Measurements from ENCODE around the gene MUSTN1. TPM values are rescaled to one million over a fixed set of nuclear protein-coding genes. Genes with fewer than 3 reads are reported as not detected.

The MUSTN1 gene
- total RNA-seq, 2 experiments from 2014 or later, result 0.57 TPM; not detected in 1

DNA sequence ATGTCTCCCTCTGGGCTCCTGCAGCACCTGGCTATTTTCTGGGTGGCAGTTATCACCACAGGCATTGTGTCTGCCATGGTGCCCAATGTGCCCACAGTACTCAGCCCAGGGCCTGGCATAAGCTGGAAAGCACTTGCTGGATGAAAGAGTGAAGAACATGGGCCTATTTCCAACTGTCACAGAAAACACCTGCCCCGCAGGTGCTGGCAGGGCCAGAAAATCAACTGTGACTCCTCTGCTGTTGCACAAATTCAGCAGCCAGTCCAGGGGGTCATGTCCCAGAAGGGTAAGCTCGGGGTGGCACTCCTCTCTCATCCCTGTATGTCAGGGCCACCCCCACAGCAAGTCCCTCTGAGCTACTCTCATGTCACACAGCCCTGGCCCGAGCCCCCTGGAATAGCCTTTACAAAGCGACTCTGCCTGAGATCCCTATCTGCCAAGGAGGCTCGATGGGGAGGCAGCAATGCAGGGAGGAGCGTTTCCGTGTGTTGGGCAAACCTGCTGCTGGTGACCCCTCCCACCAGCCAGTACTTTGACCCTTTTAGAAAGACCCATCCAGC, 23.3 kb downstream of the MUSTN1 start:
- no peak overlapping the region for H3K27ac Mint-ChIP-seq
- no peaks in the 10 kb centered on the region for H3K36me3 Mint-ChIP-seq (ENCODE audit: low read depth)
- H3K4me1 Mint-ChIP-seq (ENCODE audit: low read depth), result peaks cover 4% of the 10 kb centered on the region
- intact Hi-C loops (cut with micrococcal nuclease), result no loop called here
- CTCF ChIA-PET, result interaction anchor here (1.3 to 1.8 kb wide), 2 partner anchors 10 to 13 kb away, joined by 4 to 6 read pairs; no protein-coding TSS in a partner anchor
- H3K9me3 Mint-ChIP-seq, result no peaks in the 10 kb centered on the region
- H3K4me3 Mint-ChIP-seq, result no peak overlapping the region
- H3K27me3 Mint-ChIP-seq (ENCODE audit: low read depth), result no peaks in the 10 kb centered on the region
- DNase-seq, result no peak

DNA sequence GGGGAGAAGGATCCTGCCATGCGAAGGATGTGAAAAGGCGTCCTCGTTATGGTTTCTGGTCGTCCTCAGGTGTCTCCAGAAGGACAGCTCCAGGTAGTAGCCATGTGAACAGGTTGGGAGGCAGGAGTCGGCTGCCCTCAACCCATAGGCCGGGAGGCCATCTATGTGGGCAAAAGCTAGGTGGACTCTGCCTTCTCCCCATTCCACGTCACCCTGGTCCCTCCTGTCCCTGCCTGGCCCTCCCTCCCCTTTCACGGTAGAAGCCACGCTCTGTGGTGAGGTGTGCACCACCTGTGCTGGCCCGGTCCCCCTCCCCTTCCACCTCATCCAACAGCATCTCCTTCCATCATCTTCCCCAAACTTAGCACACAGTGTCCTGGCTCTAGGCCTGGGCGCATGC, 23.9 kb downstream of the MUSTN1 start:
- CTCF ChIA-PET, result interaction anchor here (1.8 kb wide), 1 partner anchor 10 kb away, joined by 6 read pairs; no protein-coding TSS in a partner anchor
- no peaks in the 10 kb centered on the region for H3K27me3 Mint-ChIP-seq (ENCODE audit: low read depth)
- no peaks in the 10 kb centered on the region for H3K9me3 Mint-ChIP-seq
- no peaks in the 10 kb centered on the region for H3K36me3 Mint-ChIP-seq (ENCODE audit: low read depth)
- intact Hi-C loops (cut with micrococcal nuclease), result no loop called here
- H3K27ac Mint-ChIP-seq, result no peak overlapping the region
- no peak for DNase-seq
- H3K4me3 Mint-ChIP-seq, result no peak overlapping the region
- H3K4me1 Mint-ChIP-seq (ENCODE audit: low read depth), result peaks cover 4% of the 10 kb centered on the region

DNA sequence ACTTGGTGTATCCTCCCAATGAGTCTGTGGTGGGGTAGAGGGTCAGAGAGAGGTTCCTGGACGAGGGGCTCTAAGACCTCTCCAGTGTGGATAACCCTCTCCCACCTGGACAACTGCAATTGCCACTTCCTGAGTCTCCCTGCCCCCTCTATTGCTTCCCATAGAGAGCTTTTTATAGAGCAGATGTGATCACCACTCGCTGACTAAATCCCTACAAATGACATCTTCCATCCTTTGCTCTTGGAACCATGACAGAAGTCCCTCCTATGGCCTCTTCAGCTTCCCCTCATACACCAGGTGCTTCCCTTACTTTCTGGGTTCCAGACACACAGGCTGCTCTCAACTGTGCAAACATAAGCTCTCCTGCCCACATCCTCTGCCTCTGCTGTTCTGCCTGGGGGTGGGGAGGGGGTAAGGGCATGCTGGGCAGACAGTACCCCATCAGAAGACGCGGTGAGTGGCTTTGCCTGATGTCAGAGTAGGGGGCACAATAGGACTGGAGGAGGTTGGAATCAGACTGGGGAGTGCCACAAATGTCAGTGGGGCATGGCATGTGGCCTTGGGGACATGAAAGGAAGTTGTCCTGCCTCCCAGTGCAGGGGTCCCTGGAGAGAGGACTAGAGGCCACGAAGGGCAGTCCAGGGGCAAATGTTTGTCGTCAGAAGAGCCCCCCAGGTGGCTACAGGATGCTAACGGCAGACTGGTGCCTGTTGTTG, 25.0 kb downstream of the MUSTN1 start:
- H3K27ac Mint-ChIP-seq, result no peak overlapping the region
- no peaks in the 10 kb centered on the region for H3K36me3 Mint-ChIP-seq (ENCODE audit: low read depth)
- no peaks in the 10 kb centered on the region for H3K9me3 Mint-ChIP-seq
- no peak for DNase-seq
- no peak overlapping the region for H3K4me3 Mint-ChIP-seq
- intact Hi-C loops (cut with micrococcal nuclease), result no loop called here
- H3K27me3 Mint-ChIP-seq (ENCODE audit: low read depth), result no peaks in the 10 kb centered on the region
- CTCF ChIA-PET, result no interaction called here
- H3K4me1 Mint-ChIP-seq (ENCODE audit: low read depth), result peaks cover 4% of the 10 kb centered on the region

DNA sequence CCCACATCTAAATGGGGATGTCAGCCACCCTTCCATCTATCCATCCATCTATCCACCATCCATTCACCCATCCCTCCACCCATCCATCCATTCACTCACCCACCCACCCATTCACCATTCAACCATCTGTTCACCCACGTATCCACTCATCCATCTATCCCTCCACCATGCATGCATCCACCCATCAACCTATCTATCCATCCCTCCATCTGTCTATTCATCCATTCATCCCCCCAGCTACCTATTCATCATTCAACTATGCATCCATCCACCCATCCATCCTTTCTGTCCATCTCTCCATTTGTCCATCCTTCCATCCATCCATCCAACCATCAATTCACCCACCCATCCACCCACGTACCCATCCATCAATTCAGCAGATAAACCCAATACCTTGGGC, 25.7 kb downstream of the MUSTN1 start:
- no peak for DNase-seq
- H3K9me3 Mint-ChIP-seq, result no peaks in the 10 kb centered on the region
- H3K27ac Mint-ChIP-seq, result no peak overlapping the region
- intact Hi-C loops (cut with micrococcal nuclease), result no loop called here
- CTCF ChIA-PET, result interaction anchor here (0.6 to 0.8 kb wide), 2 partner anchors 11 to 445 kb away, joined by 3 to 4 read pairs; no protein-coding TSS in a partner anchor
- H3K27me3 Mint-ChIP-seq (ENCODE audit: low read depth), result no peaks in the 10 kb centered on the region
- no peak overlapping the region for H3K4me3 Mint-ChIP-seq
- no peaks in the 10 kb centered on the region for H3K36me3 Mint-ChIP-seq (ENCODE audit: low read depth)
- H3K4me1 Mint-ChIP-seq (ENCODE audit: low read depth), result peaks cover 4% of the 10 kb centered on the region

DNA sequence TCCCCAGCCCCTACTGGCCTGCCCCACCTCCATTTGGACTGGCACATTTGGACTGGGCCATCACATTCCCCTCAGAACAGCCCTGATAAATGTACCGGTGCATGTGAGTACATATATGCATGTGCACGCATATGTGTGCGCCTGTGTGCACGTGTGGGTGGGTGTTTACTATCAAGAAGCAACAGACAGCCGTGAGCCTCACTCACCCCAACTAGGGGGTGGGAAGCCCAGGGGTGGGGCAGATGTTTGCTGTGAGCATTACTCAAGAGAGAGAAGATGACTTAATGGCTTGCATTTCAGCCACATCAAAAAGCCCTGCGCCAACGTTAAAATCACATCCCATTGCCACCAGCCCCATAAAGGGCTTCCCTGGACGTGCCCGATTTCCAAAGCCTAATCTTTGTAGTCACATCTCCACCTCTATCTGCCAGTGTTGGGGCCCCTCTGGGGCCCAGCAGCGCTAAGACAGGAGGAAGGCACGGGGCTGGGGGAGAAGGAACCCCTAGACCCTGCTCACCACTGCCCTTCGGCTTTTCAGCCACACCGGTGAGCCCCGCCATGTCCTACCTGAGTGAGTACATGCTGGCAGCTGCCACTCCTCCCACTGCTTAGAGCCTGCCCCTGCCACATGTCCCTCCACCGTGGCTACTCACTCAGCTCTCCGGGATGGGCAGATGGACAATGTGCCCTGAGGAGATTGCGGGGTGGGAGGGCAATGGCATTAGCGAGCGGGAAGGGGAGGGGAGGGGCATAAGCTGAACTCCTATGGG, 29.4 kb downstream of the MUSTN1 start:
- H3K27ac Mint-ChIP-seq, result no peak overlapping the region
- intact Hi-C loops (cut with micrococcal nuclease), result no loop called here
- no peaks in the 10 kb centered on the region for H3K9me3 Mint-ChIP-seq
- no peaks in the 10 kb centered on the region for H3K27me3 Mint-ChIP-seq (ENCODE audit: low read depth)
- CTCF ChIA-PET, result no interaction called here
- no peak overlapping the region for H3K4me3 Mint-ChIP-seq
- peaks cover 4% of the 10 kb centered on the region for H3K4me1 Mint-ChIP-seq (ENCODE audit: low read depth)
- no peaks in the 10 kb centered on the region for H3K36me3 Mint-ChIP-seq (ENCODE audit: low read depth)
- no peak for DNase-seq

DNA sequence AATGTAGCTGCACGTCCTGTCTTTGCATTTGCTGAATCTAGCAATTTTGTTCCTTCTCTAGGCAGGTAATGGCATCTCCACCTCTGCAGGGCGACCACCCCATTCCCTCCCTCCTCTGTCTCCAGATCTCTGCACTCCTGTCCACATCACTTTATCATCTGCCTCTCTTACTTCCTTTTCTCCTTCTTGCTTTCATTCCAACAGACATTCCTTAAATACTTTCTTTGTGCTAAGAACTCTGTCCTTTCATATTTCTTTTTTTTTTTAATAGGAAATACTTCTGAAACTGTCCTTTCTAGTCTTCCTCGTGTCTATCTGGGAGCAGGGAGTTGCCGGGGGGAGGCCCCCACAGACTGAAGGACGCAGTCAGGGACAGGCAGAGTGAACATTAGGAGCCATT, 33.0 kb downstream of the MUSTN1 start:
- Mint-ChIP-seq H3K9me3 (no peaks in the 10 kb centered on the region), H3K27me3 (ENCODE audit: low read depth) (no peaks in the 10 kb centered on the region), H3K36me3 (ENCODE audit: low read depth) (no peaks in the 10 kb centered on the region), H3K4me1 (ENCODE audit: low read depth) (no peaks in the 10 kb centered on the region), H3K4me3 (no peak overlapping the region), H3K27ac (no peak overlapping the region)
- intact Hi-C loops (cut with micrococcal nuclease), result no loop called here
- CTCF ChIA-PET, result interaction anchor here (0.6 kb wide), 1 partner anchor 47 kb away, joined by 3 read pairs; no protein-coding TSS in a partner anchor
- no peak for DNase-seq

DNA sequence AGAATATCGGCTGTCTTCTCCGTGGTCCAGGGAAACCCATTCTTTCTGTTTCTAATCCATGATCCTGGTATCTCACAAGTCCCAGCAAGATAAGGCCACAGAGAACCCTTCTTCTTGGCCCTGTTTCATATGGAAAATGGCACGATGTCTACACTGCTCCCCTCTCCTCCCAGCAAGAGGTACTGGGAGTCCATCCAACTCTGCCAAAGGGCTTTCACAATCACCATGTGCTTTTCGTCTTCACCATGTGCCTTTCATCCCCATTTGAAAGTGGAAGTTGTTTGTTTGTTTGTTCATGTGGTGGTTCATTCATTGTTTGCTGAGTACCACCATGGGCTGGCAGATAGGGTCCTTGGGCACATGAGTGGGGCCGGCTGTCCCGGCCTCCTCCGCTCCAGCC, 34.7 kb downstream of the MUSTN1 start:
- H3K9me3 Mint-ChIP-seq, result no peaks in the 10 kb centered on the region
- CTCF ChIA-PET, result interaction anchor here (0.6 kb wide), 1 partner anchor 21 kb away, joined by 3 read pairs; no protein-coding TSS in a partner anchor
- no peaks in the 10 kb centered on the region for H3K27me3 Mint-ChIP-seq (ENCODE audit: low read depth)
- intact Hi-C loops (cut with micrococcal nuclease), result no loop called here
- no peak overlapping the region for H3K4me3 Mint-ChIP-seq
- no peak for DNase-seq
- H3K4me1 Mint-ChIP-seq (ENCODE audit: low read depth), result no peaks in the 10 kb centered on the region
- no peaks in the 10 kb centered on the region for H3K36me3 Mint-ChIP-seq (ENCODE audit: low read depth)
- no peak overlapping the region for H3K27ac Mint-ChIP-seq

DNA sequence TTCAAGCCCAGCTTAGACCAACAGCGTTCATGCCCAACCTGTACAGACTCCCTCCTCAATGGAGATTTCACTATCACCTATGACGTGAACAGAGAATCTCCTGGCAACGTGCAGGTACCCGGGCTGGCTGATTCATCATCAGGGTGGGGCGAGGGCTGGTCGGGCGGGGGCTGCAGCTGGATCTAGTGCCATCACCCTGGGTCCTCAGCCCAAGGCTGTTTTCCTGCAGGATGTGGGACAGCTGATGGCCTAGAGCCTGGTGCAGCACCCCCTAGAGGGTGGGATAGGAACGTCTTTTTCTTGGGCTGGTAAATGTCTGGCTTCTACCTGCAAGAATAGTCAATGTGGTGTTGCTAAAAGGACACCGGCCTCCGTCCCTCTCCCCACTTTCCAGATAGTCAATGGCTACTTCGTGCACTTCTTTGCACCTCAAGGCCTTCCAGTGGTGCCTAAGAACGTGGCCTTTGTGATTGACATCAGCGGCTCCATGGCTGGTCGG, 35.8 kb downstream of the MUSTN1 start:
- Mint-ChIP-seq H3K4me3 (no peak overlapping the region), H3K4me1 (ENCODE audit: low read depth) (no peaks in the 10 kb centered on the region), H3K36me3 (ENCODE audit: low read depth) (no peaks in the 10 kb centered on the region), H3K9me3 (no peaks in the 10 kb centered on the region), H3K27me3 (ENCODE audit: low read depth) (no peaks in the 10 kb centered on the region), H3K27ac (no peak overlapping the region)
- intact Hi-C loops (cut with micrococcal nuclease), result no loop called here
- DNase-seq, result peak; percentile 36
- CTCF ChIA-PET, result interaction anchor here (0.7 to 1.3 kb wide), 7 partner anchors 10 to 186 kb away, joined by 3 to 6 read pairs (median 3); no protein-coding TSS in a partner anchor

DNA sequence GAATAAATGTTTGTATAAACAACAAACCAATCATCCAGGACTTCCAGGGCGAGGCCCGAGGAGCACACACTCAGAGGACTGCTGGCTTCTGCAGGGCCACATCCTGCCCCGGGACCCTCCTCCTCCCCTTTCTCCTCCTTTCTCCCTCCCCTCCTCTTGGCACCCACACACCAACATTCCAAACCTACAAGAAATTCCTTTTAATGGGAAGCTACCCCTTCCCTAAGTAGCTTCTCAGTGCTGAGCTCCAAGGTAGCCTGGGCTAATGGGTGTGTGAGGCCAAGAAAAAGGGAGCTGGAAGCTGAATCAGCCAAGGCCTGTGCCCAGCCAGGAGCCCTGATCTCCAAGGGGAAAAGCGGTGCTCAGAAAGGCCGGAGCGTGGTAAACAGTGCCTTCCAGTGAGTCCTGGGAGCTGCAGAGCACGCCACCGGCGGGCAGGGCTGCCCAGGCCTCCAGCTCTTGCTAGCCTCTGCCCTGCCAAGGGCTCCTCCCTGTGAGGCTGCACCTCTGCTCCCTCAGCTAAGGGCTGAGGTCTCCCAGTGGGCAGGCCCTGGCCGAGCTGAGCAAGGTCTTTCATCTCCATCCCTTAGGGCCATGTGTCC, 36.3 kb downstream of the MUSTN1 start:
- H3K4me3 Mint-ChIP-seq, result no peak overlapping the region
- H3K27ac Mint-ChIP-seq, result no peak overlapping the region
- no peaks in the 10 kb centered on the region for H3K9me3 Mint-ChIP-seq
- CTCF ChIA-PET, result interaction anchor here (0.7 to 1.3 kb wide), 8 partner anchors 10 to 186 kb away, joined by 3 to 6 read pairs (median 3); no protein-coding TSS in a partner anchor
- no peaks in the 10 kb centered on the region for H3K36me3 Mint-ChIP-seq (ENCODE audit: low read depth)
- intact Hi-C loops (cut with micrococcal nuclease), result no loop called here
- no peaks in the 10 kb centered on the region for H3K27me3 Mint-ChIP-seq (ENCODE audit: low read depth)
- no peak for DNase-seq
- H3K4me1 Mint-ChIP-seq (ENCODE audit: low read depth), result no peaks in the 10 kb centered on the region

DNA sequence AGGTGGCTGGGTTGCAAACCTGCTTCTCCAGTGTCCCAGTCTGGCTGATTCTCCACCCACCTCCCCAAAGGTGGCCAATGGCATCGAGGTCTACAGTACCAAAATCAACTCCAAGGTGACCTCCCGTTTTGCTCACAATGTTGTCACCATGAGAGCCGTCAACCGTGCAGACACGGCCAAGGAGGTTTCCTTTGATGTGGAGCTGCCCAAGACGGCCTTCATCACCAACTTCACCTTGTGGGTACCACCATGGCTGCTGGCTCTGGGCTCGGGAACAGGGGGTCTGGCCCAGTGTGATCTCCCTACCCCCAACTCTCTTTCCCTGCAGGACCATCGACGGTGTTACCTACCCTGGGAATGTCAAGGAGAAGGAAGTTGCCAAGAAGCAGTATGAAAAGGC, 38.4 kb downstream of the MUSTN1 start:
- no peaks in the 10 kb centered on the region for H3K4me1 Mint-ChIP-seq (ENCODE audit: low read depth)
- CTCF ChIA-PET, result no interaction called here
- intact Hi-C loops (cut with micrococcal nuclease), result no loop called here

DNA sequence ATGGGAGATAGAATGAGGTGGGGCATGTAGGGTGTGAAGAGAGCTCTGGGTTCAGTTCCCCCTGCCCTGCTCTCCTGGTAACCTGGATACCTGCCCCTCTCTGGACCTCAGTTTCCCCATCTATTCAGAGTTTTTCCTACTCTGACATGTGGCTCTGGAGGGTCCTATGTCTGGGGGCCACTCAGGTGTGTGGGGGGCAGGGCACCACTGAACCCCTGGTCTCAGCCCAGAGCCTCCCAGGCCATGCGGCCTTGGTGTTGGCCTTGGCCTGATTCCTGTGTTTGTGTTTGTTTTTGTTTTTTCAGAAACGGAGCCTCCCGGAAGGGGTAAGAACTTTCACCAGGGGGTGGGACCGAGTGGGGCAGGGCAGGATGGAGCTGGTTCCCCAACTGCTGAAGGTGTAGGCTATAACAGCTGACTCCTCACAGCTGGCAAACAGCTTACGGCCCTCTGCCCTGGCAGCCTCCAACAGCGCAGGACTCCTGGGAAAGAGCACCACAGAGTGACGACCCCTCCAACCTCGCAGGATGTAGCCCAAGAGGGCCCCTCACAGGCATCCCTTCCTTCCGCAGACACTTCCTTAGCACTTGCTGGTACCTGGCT, 39.4 kb downstream of the MUSTN1 start:
- no peaks in the 10 kb centered on the region for H3K36me3 Mint-ChIP-seq (ENCODE audit: low read depth)
- DNase-seq, result no peak
- no peaks in the 10 kb centered on the region for H3K4me1 Mint-ChIP-seq (ENCODE audit: low read depth)
- intact Hi-C loops (cut with micrococcal nuclease), result no loop called here
- no peaks in the 10 kb centered on the region for H3K27me3 Mint-ChIP-seq (ENCODE audit: low read depth)
- no peak overlapping the region for H3K4me3 Mint-ChIP-seq
- CTCF ChIA-PET, result no interaction called here
- H3K27ac Mint-ChIP-seq, result no peak overlapping the region
- no peaks in the 10 kb centered on the region for H3K9me3 Mint-ChIP-seq

More for the DNA sequence above, 38.4 kb downstream of the MUSTN1 start:
- no peak overlapping the region for H3K4me3 Mint-ChIP-seq
- DNase-seq, result no peak
- no peaks in the 10 kb centered on the region for H3K9me3 Mint-ChIP-seq
- no peaks in the 10 kb centered on the region for H3K36me3 Mint-ChIP-seq (ENCODE audit: low read depth)
- H3K27me3 Mint-ChIP-seq (ENCODE audit: low read depth), result no peaks in the 10 kb centered on the region
- H3K27ac Mint-ChIP-seq, result no peak overlapping the region

Data from activated naive CD4-positive, alpha-beta T cell treated with anti-CD3 and anti-CD28 coated beads for 36 hours (primary cell).